ENCODE measurements around the gene PTPRZ1. TPM values are rescaled to one million over a fixed set of nuclear protein-coding genes. Genes with fewer than 3 reads are reported as not detected.

The PTPRZ1 gene
- total and polyA plus RNA-seq, 2 of the 13 experiments (the other 11 are each of a cell fraction or from before 2014, with no cell fraction given), result not detected

GRCh38 chr7:121882731-121883130 lies 9.8 kb downstream of the PTPRZ1 start (continued):
- TF ChIP-seq, protein P1, sequence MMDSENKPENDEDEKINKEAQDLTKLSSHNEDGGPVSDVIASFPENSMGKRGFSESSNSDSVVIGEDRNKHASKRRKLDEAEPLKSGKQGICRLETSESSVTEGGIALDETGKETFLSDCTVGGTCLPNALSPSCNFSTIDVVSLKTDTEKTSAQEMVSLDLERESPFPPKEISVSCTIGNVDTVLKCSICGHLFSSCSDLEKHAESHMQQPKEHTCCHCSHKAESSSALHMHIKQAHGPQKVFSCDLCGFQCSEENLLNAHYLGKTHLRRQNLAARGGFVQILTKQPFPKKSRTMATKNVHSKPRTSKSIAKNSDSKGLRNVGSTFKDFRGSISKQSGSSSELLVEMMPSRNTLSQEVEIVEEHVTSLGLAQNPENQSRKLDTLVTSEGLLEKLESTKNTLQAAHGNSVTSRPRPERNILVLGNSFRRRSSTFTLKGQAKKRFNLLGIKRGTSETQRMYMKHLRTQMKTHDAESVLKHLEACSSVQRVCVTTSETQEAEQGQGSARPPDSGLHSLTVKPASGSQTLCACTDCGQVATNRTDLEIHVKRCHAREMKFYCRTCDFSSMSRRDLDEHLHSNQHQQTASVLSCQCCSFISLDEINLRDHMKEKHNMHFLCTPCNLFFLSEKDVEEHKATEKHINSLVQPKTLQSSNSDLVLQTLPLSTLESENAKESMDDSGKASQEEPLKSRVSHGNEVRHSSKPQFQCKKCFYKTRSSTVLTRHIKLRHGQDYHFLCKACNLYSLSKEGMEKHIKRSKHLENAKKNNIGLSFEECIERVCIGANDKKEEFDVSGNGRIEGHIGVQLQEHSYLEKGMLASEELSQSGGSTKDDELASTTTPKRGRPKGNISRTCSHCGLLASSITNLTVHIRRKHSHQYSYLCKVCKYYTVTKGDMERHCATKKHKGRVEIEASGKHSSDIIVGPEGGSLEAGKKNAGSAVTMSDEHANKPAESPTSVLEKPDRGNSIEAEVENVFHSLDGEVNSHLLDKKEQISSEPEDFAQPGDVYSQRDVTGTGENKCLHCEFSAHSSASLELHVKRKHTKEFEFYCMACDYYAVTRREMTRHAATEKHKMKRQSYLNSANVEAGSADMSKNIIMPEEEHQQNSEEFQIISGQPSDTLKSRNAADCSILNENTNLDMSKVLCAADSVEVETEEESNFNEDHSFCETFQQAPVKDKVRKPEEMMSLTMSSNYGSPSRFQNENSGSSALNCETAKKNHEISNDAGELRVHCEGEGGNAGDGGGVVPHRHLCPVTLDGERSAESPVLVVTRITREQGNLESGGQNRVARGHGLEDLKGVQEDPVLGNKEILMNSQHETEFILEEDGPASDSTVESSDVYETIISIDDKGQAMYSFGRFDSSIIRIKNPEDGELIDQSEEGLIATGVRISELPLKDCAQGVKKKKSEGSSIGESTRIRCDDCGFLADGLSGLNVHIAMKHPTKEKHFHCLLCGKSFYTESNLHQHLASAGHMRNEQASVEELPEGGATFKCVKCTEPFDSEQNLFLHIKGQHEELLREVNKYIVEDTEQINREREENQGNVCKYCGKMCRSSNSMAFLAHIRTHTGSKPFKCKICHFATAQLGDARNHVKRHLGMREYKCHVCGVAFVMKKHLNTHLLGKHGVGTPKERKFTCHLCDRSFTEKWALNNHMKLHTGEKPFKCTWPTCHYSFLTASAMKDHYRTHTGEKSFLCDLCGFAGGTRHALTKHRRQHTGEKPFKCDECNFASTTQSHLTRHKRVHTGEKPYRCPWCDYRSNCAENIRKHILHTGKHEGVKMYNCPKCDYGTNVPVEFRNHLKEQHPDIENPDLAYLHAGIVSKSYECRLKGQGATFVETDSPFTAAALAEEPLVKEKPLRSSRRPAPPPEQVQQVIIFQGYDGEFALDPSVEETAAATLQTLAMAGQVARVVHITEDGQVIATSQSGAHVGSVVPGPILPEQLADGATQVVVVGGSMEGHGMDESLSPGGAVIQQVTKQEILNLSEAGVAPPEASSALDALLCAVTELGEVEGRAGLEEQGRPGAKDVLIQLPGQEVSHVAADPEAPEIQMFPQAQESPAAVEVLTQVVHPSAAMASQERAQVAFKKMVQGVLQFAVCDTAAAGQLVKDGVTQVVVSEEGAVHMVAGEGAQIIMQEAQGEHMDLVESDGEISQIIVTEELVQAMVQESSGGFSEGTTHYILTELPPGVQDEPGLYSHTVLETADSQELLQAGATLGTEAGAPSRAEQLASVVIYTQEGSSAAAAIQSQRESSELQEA (CRISPR knock-in tag; IDR thresholded peaks at IDR 0.05; ENCODE audit: not compliant biosample characterization), result no peak

GRCh38 chr7:121885166-121885920 lies 12.4 kb downstream of the PTPRZ1 start:
- no peaks in the 10 kb centered on the region for H3K79me2 ChIP-seq (ENCODE audit: insufficient read depth, low read length)
- ChIA-PET POLR2A (no interaction called here), CTCF (ENCODE audit: low intra/inter-chr PET ratio, low total read pairs) (no interaction called here)
- FAIRE-seq (no peak), ATAC-seq (no peak), DNase-seq (ENCODE audit: low spot score) (no peak)
- in situ Hi-C loops (cut with HindIII; ENCODE audit: extremely low pct_ligation_motif_present, low pct_unique_long_range_greater_than_20kb) (no loop called here), intact Hi-C loops (cut with micrococcal nuclease; ENCODE audit: unreplicated experiment) (no loop called here)
- H3K4me3 ChIP-seq (replicated peaks in 1 of 3; ENCODE audit: insufficient read depth in 1 of 3, low read depth in 2 of 3, low read length in 3 of 3), result no peak overlapping the region
- BruUV-seq (replicated peaks), result no TSS peak
- H3K4me1 ChIP-seq (ENCODE audit: insufficient read depth, low read length), result no peaks in the 10 kb centered on the region
- no peak overlapping the region for H3K27ac ChIP-seq (ENCODE audit: extremely low read length, insufficient read depth, low read length)
- no peaks in the 10 kb centered on the region for H3K27me3 ChIP-seq (ENCODE audit: control insufficient read depth in 1 of 2, insufficient read depth in 2 of 2, low read length in 2 of 2)
- H4K20me1 ChIP-seq (ENCODE audit: insufficient read depth, low read length), result no peaks in the 10 kb centered on the region
- no peaks in the 10 kb centered on the region for H3K36me3 ChIP-seq (replicated peaks in 1 of 2; ENCODE audit: control insufficient read depth in 1 of 2, insufficient read depth in 2 of 2, low read length in 2 of 2)
- no peak overlapping the region for H3K4me2 ChIP-seq (ENCODE audit: low read depth, low read length)
- H2AFZ ChIP-seq (ENCODE audit: low read length), result no peak overlapping the region
- no peak overlapping the region for H3K9ac ChIP-seq (ENCODE audit: insufficient read depth, low read depth, low read length)
- WGBS (ENCODE audit: low lambda C conversion rate), result 1% methylated on average over 4 of the region's 4 CpGs
- H3K9me3 ChIP-seq (ENCODE audit: low read length), result no peaks in the 10 kb centered on the region
- TF ChIP-seq ZKSCAN8 (CRISPR knock-in tag; IDR thresholded peaks at IDR 0.05; ENCODE audit: borderline replicate concordance), result no peak
- no peak for TF ChIP-seq ZNF709 (CRISPR knock-in tag; IDR thresholded peaks at IDR 0.05)
- TF ChIP-seq NFIC (IDR thresholded peaks at IDR 0.05; ENCODE audit: low read length), result no peak
- no peak for TF ChIP-seq CAMTA2 (CRISPR knock-in tag; IDR thresholded peaks at IDR 0.05; ENCODE audit: borderline replicate concordance)
- no peak for TF ChIP-seq ZC3H4 (CRISPR knock-in tag; IDR thresholded peaks at IDR 0.05; ENCODE audit: borderline replicate concordance)
- no peak for TF ChIP-seq BORCS8-MEF2B (CRISPR knock-in tag; IDR thresholded peaks at IDR 0.05)
- no peak for TF ChIP-seq RORA (CRISPR knock-in tag; IDR thresholded peaks at IDR 0.05)
- TF ChIP-seq TGIF2 (CRISPR knock-in tag; IDR thresholded peaks at IDR 0.05), result no peak
- no peak for TF ChIP-seq NFIB (CRISPR knock-in tag; IDR thresholded peaks at IDR 0.05; ENCODE audit: borderline replicate concordance)
- TF ChIP-seq CREB3 (CRISPR knock-in tag; IDR thresholded peaks at IDR 0.05), result no peak
- no peak for TF ChIP-seq ZNF781 (CRISPR knock-in tag; IDR thresholded peaks at IDR 0.05; ENCODE audit: borderline replicate concordance, not compliant biosample characterization)
- TF ChIP-seq POLR2AphosphoS2 (IDR thresholded peaks at IDR 0.05; ENCODE audit: low read depth, low read length), result no peak
- no peak for TF ChIP-seq SAP130 (CRISPR knock-in tag; IDR thresholded peaks at IDR 0.05; ENCODE audit: low read depth)
- TF ChIP-seq ISX (CRISPR knock-in tag; conservative IDR thresholded peaks at IDR 0.05), result no peak
